GM12892 (cell line): Measurements from ENCODE around the gene FUT8.

ENCODE experiments used
- POLR2A ChIP-seq: IDR thresholded peaks from 2 replicates; pipeline ENCODE4 v1.6.1; 2011; ENCODE audit warnings: low read depth, low read length, control low read depth
- POLR2AphosphoS5 ChIP-seq: IDR thresholded peaks from 2 replicates; pipeline ENCODE4 v1.6.1; 2011; ENCODE audit warnings: low read depth, low read length, control low read depth
- TAF1 ChIP-seq: IDR thresholded peaks from 2 replicates; pipeline ENCODE4 v1.6.1; 2011; ENCODE audit warnings: low read depth, mild to moderate bottlenecking, control low read depth, low read length, borderline replicate concordance

- TF ChIP-seq TAF1 (no peak), POLR2A (no peak), POLR2AphosphoS5 (no peak)
These were observed 162.9 kb downstream of the FUT8 start for GRCh38 chr14:65575389-65575788.
